Dendritic cell treated with granulocyte-macrophage colony-stimulating factor and Interleukin-4, amounts not matched to agents 40 ng/mL and 50 ng/mL, for 4 days (primary cell): ENCODE results near the gene MELK.
A peak's percentile ranks its signal among the peaks of the same experiment; 100 is the strongest.

Source experiments
- H3K27ac Mint-ChIP-seq: one replicate; pipeline ENCODE4 v1.8.0; 2022; ENCODE audit warnings: mild to moderate bottlenecking, mixed read lengths
- H3K27me3 Mint-ChIP-seq: one replicate; pipeline ENCODE4 v1.8.0; 2022; ENCODE audit warnings: mild to moderate bottlenecking, mixed read lengths
- H3K36me3 Mint-ChIP-seq: one replicate; pipeline ENCODE4 v1.8.0; 2022; ENCODE audit warnings: low read depth, mixed read lengths
- H3K4me1 Mint-ChIP-seq: one replicate; pipeline ENCODE4 v1.8.0; 2022; ENCODE audit warnings: low read depth, mixed read lengths
- H3K4me3 Mint-ChIP-seq: one replicate; pipeline ENCODE4 v1.8.0; 2022; ENCODE audit warnings: mild to moderate bottlenecking, moderate library complexity, mixed read lengths
- H3K9me3 Mint-ChIP-seq: one replicate; pipeline ENCODE4 v1.8.0; 2022; ENCODE audit warnings: mixed read lengths
- intact Hi-C: fragments of 100-400 bp; cut with micrococcal nuclease; formaldehyde crosslinking; loops from one replicate; pipeline ENCODE4 v1.15.0; 2022

The MELK gene

GRCh38 chr9:36597412-36598178 lies 24.9 kb downstream of the MELK start:
- no peaks in the 10 kb centered on the region for H3K27me3 Mint-ChIP-seq
- no peak overlapping the region for H3K27ac Mint-ChIP-seq
- no peak overlapping the region for H3K4me3 Mint-ChIP-seq
- peaks cover 4% of the 10 kb centered on the region for H3K36me3 Mint-ChIP-seq
- H3K9me3 Mint-ChIP-seq = no peaks in the 10 kb centered on the region
- intact Hi-C loops = no loop called here
- no peaks in the 10 kb centered on the region for H3K4me1 Mint-ChIP-seq

- peaks cover 4% of the 10 kb centered on the region for H3K36me3 Mint-ChIP-seq
- intact Hi-C loops = no loop called here
- H3K27ac Mint-ChIP-seq = no peak overlapping the region
- no peaks in the 10 kb centered on the region for H3K9me3 Mint-ChIP-seq
- no peak overlapping the region for H3K4me3 Mint-ChIP-seq
- no peaks in the 10 kb centered on the region for H3K27me3 Mint-ChIP-seq
- no peaks in the 10 kb centered on the region for H3K4me1 Mint-ChIP-seq
Measured at GRCh38 chr9:36598273-36598672, 25.6 kb downstream of the MELK start.

DNA sequence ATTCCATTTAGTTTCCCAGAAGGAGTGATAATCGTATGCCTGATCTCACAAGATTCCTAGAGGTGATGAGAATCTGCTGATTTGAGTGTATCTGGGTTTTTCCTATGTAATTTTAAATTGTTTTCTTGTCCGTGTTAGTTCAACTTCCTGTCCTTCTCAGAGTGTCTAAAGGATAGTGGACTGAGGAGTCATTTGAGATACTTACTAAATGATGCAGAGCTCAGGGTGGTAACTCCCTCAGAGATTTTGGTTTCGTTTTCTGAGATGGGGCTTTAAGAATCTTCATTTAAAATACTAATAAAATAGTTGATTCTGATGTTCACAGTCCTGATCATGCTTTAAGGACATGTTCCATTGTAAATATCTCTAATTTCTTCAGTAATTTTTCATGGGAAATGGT lies 30.3 kb downstream of the MELK start:
- Mint-ChIP-seq H3K4me3 (no peak overlapping the region), H3K9me3 (no peaks in the 10 kb centered on the region), H3K27ac (peak overlapping the region; percentile 41), H3K27me3 (no peaks in the 10 kb centered on the region), H3K4me1 (no peaks in the 10 kb centered on the region), H3K36me3 (peaks cover 4% of the 10 kb centered on the region)
- intact Hi-C loops = no loop called here

- Mint-ChIP-seq H3K36me3 (peaks cover 8% of the 10 kb centered on the region), H3K27ac (no peak overlapping the region), H3K4me3 (no peak overlapping the region), H3K4me1 (no peaks in the 10 kb centered on the region), H3K27me3 (no peaks in the 10 kb centered on the region), H3K9me3 (no peaks in the 10 kb centered on the region)
- intact Hi-C loops = no loop called here
Measured at GRCh38 chr9:36609306-36609705, 36.6 kb downstream of the MELK start.

DNA sequence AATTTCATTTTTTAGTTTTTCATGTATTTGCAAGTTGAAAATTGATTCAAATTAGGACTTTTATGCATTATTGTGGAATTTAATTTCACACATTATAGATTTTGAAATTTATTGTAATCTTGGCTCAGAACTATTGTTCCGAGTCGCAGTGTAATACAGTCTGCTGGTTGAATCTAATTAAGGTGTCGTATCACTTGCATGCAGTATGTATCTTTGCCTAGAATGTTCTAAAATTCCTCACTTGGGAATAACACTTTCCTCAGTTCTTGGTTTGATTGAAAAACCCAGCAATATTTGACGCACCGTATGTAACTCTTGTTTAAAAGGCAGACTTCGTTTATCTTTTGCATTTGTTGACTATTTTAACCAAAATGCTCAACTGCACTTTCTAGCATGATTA lies 49.4 kb downstream of the MELK start:
- intact Hi-C loops = no loop called here
- Mint-ChIP-seq H3K4me3 (no peak overlapping the region), H3K4me1 (no peaks in the 10 kb centered on the region), H3K27ac (no peak overlapping the region), H3K9me3 (no peaks in the 10 kb centered on the region), H3K36me3 (no peaks in the 10 kb centered on the region), H3K27me3 (no peaks in the 10 kb centered on the region)

DNA sequence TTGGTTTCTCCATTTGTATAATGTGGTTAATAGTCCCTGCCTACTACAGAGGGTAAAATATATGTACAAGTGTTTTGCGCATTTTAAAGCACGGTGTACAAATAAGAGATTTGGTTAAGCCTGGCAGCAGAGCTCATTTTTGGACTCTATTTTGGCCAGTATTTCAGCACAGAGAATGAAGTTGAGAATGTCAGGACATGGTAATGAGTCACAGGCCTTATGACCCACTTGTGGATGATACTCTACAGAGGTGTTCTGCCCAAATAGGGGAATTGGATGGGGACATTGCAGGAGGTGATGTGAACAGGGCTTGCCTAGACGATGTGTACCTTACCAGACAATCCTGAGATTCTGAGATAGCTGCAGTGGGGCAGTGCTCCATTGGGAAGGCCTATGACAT lies 50.6 kb downstream of the MELK start:
- no peak overlapping the region for H3K4me3 Mint-ChIP-seq
- H3K36me3 Mint-ChIP-seq = no peaks in the 10 kb centered on the region
- H3K4me1 Mint-ChIP-seq = no peaks in the 10 kb centered on the region
- H3K27me3 Mint-ChIP-seq = no peaks in the 10 kb centered on the region
- intact Hi-C loops = no loop called here
- no peak overlapping the region for H3K27ac Mint-ChIP-seq
- no peaks in the 10 kb centered on the region for H3K9me3 Mint-ChIP-seq

DNA sequence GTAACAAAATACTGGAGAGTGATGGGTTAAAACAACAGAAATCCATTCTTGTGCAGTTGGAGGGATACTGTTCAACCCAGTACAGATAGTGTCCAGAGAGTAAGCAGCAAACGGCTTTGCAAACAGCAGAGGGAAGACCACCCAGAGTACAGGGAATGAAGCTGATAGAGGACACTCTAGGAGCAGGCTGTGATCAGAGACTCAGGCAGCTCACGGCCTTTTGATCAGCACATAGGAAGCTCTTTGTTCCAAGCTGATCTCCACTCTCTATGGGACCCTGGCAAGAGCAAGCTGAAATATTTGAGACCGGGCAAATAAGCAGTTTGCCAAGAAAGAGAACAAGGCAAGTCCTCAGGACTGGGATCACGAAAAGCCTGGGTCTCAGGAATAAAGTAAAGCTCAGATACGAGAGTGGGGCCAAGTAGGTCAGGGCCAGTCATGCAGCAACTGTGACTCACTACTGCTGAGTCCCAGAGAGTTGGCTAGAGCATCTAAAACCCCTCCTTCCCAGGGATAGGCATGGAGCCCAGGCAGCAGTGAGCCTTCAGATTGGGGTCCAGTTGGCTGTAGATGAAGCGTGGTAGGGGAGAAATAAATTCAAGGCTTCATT lies 52.4 kb downstream of the MELK start:
- Mint-ChIP-seq H3K9me3 (no peaks in the 10 kb centered on the region), H3K4me3 (no peak overlapping the region), H3K36me3 (no peaks in the 10 kb centered on the region), H3K4me1 (no peaks in the 10 kb centered on the region), H3K27me3 (no peaks in the 10 kb centered on the region), H3K27ac (no peak overlapping the region)
- intact Hi-C loops = no loop called here

DNA sequence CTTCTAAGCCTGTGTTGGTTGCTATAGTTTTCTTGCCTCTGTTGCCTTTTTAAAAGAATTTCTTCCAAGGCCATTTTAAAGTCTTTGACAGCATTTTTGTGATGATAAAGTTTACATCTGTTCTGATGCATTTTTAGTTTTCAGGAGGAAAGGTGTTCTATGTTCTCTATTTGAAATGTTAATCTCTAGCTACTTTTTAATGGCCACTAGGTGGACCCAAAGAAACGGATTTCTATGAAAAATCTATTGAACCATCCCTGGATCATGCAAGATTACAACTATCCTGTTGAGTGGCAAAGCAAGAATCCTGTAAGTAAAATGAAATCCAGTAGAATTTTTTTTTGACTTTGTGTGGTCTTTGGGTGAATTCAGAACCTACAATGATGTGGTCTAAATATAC lies 60.2 kb downstream of the MELK start:
- Mint-ChIP-seq H3K4me3 (no peak overlapping the region), H3K4me1 (no peaks in the 10 kb centered on the region), H3K27me3 (no peaks in the 10 kb centered on the region), H3K9me3 (no peaks in the 10 kb centered on the region), H3K36me3 (no peaks in the 10 kb centered on the region), H3K27ac (no peak overlapping the region)
- intact Hi-C loops = loop anchor here (1.0 kb wide), 1 partner anchor 96 kb away; no protein-coding TSS in a partner anchor

DNA sequence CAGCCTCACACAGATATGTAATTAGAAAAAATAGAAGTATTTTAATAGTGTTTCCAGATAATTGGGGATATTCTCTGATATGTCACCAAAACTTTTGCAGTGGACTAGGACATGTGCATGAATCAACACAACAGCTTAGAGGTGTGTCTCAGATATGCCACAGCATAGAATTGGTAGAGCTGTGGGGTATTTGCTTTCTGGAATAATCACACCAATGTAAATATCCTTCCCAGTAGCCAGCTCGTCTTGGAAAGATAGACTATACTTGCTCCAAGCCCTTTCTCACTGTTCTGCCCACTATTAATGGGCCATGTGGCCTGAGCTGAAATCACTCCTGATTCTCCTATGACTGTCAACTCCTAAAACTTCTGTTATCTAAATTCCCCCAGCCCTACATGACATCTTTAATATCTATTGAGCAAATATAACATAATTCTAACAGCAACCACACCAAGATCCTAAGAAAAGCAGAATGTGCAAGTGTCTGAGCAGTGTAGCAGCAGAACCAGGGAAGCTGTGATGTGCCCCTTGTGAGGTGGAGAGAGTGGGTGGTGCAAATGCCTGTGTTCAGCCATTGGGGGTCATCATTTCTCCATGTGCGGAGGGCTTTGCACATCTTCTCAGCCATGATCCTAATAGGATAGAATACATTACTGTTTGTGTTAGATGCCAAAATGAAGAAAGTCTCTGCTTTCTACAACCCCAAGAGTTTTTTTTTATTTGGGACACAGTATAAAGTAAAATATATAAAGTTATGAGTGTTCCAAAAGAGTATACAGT lies 65.0 kb downstream of the MELK start:
- Mint-ChIP-seq H3K36me3 (no peaks in the 10 kb centered on the region), H3K27ac (no peak overlapping the region), H3K9me3 (no peaks in the 10 kb centered on the region), H3K4me1 (no peaks in the 10 kb centered on the region), H3K4me3 (no peak overlapping the region), H3K27me3 (no peaks in the 10 kb centered on the region)
- intact Hi-C loops = no loop called here

DNA sequence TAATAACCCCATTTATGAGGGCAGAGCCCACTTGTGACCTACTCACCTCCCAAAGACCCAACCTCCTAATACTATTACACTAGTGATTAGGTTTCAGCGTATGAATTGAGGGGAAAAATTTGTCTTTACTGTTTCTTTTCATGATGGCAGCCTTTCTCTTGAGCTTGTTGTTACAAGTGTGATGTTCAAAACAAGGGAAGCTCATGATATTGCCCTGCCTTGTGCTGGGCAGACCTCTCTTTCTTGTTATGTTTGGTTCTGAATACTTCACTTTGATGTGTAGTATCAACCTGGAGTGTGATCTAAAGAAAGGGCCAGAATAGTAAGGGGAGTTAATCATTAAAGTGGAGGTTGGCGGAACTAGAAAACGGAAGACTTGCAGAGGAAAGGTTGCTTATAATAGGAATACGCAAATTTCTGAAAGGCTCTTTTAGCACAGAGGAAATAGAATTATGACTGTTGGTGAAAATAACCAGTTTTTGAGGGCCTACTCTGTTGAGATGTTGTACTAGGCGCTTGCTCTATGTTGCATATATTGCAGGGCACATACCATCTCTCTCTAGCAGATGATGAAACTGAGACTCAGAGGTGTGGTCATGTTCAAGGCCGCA lies 68.2 kb downstream of the MELK start:
- H3K36me3 Mint-ChIP-seq = no peaks in the 10 kb centered on the region
- no peaks in the 10 kb centered on the region for H3K27me3 Mint-ChIP-seq
- intact Hi-C loops = no loop called here
- H3K4me3 Mint-ChIP-seq = no peak overlapping the region
- no peaks in the 10 kb centered on the region for H3K4me1 Mint-ChIP-seq
- no peak overlapping the region for H3K27ac Mint-ChIP-seq
- H3K9me3 Mint-ChIP-seq = no peaks in the 10 kb centered on the region

GRCh38 chr9:36642817-36643216 lies 70.1 kb downstream of the MELK start:
- Mint-ChIP-seq H3K27me3 (no peaks in the 10 kb centered on the region), H3K4me1 (no peaks in the 10 kb centered on the region), H3K4me3 (no peak overlapping the region), H3K9me3 (no peaks in the 10 kb centered on the region), H3K36me3 (no peaks in the 10 kb centered on the region), H3K27ac (no peak overlapping the region)
- intact Hi-C loops = no loop called here

GRCh38 chr9:36656842-36657241 lies 84.1 kb downstream of the MELK start:
- Mint-ChIP-seq H3K27me3 (no peaks in the 10 kb centered on the region), H3K9me3 (no peaks in the 10 kb centered on the region), H3K4me1 (no peaks in the 10 kb centered on the region), H3K4me3 (no peak overlapping the region), H3K27ac (no peak overlapping the region), H3K36me3 (no peaks in the 10 kb centered on the region)
- intact Hi-C loops = no loop called here

DNA sequence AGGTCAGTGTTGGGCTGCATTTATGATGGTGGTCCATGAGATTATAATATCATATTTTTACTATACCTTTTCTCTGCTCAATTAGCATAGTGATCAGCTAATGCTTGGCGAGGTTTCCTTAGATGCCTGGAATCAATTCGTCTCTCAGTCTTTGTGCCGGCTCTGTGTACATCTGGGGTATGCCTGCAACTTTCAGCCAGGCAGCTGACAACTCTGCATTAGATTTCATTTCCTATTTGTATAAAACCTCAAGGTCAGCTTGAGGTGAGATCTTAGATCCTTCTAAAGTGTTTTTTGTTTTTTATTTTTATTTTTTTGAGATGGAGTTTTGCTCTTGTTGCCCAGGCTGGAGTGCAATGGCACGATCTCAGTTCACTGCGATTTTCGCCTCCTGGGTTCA lies 86.8 kb downstream of the MELK start:
- Mint-ChIP-seq H3K4me3 (no peak overlapping the region), H3K36me3 (no peaks in the 10 kb centered on the region), H3K27me3 (no peaks in the 10 kb centered on the region), H3K9me3 (no peaks in the 10 kb centered on the region), H3K4me1 (no peaks in the 10 kb centered on the region), H3K27ac (no peak overlapping the region)
- intact Hi-C loops = no loop called here

DNA sequence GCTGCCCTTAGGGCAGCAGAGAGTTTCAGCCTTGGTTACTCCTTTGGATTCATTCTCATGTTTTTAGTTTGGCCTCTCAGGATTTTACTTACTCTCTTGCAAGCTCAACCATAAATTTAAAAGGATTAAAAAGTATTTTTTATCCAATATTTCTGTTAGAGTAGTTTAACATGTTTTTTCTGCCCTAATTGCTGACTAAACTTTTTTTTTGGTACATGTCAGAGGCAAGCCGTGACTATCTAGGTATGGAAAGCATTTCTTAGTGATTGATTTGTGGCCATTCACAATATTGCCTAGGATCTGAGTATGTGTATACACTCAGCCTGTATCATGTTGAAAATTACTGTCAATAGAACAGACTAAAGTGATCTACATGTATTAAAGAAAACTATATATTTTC lies 92.1 kb downstream of the MELK start:
- H3K9me3 Mint-ChIP-seq = no peaks in the 10 kb centered on the region
- intact Hi-C loops = no loop called here
- no peaks in the 10 kb centered on the region for H3K27me3 Mint-ChIP-seq
- no peak overlapping the region for H3K27ac Mint-ChIP-seq
- H3K4me3 Mint-ChIP-seq = no peak overlapping the region
- H3K4me1 Mint-ChIP-seq = peaks cover 12% of the 10 kb centered on the region
- H3K36me3 Mint-ChIP-seq = no peaks in the 10 kb centered on the region
